ENCODE measurements around the gene FFAR2. TPM values are rescaled to one million over a fixed set of nuclear protein-coding genes. Genes with fewer than 3 reads are reported as not detected.
A peak's percentile ranks its signal among the peaks of the same experiment; 100 is the strongest.

FFAR2 gene
- total RNA-seq, 1 donor from 2014 or later = not detected

DNA sequence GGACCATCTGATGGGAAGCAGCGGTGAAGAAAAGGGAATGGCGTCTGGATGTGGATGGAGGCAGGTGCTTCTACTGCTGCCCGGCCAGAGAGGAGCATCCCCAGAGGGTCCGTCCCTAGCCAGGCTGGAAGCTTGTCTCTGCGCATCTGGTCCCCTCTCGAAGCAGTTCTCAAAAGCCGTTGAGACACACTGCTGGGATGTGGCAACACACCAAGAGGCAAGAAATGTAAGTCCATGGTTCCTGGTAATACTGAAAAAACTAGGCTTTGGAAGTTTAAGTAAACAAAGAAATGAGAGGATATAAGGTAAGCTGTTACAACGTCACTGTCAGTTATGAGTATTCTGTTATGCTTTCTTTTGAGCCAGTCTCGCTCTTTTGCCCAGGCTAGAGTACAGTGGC is 15.1 kb upstream of the FFAR2 start:
- CTCF ChIA-PET = no interaction called here
- intact Hi-C loops (cut with micrococcal nuclease) = no loop called here
- ATAC-seq (ENCODE audit: low read depth) (no peak), DNase-seq (no peak)
- Mint-ChIP-seq H3K9me3 (peaks cover 6% of the 10 kb centered on the region), H3K36me3 (ENCODE audit: low read depth) (no peaks in the 10 kb centered on the region), H3K4me1 (peaks cover 15% of the 10 kb centered on the region), H3K27ac (no peak overlapping the region), H3K4me3 (no peak overlapping the region), H3K27me3 (peaks cover 3% of the 10 kb centered on the region)
- POLR2A ChIA-PET = no interaction called here
- TF ChIP-seq, protein P1, sequence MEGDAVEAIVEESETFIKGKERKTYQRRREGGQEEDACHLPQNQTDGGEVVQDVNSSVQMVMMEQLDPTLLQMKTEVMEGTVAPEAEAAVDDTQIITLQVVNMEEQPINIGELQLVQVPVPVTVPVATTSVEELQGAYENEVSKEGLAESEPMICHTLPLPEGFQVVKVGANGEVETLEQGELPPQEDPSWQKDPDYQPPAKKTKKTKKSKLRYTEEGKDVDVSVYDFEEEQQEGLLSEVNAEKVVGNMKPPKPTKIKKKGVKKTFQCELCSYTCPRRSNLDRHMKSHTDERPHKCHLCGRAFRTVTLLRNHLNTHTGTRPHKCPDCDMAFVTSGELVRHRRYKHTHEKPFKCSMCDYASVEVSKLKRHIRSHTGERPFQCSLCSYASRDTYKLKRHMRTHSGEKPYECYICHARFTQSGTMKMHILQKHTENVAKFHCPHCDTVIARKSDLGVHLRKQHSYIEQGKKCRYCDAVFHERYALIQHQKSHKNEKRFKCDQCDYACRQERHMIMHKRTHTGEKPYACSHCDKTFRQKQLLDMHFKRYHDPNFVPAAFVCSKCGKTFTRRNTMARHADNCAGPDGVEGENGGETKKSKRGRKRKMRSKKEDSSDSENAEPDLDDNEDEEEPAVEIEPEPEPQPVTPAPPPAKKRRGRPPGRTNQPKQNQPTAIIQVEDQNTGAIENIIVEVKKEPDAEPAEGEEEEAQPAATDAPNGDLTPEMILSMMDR (IDR thresholded peaks at IDR 0.05) = no peak

DNA sequence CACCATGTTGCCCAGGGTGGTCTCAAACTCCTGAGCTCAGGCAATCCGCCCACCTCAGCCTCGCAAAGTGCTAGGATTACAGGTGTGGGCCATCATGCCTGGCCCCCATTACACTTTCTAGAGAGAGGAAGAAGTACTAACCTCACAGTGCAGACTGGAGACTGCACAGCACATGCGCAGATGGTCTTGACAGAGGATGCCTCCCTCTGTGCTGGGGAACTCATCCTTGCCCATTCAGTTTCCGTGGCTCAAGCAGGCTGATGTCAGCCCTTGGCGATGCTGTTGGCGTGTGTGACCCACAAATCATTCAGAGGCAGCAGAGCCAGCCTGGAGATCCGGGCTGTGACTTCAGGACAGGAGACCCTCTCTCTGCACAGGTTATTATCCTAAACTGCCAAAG is 14.6 kb upstream of the FFAR2 start:
- no peaks in the 10 kb centered on the region for H3K36me3 Mint-ChIP-seq (ENCODE audit: low read depth)
- peaks cover 17% of the 10 kb centered on the region for H3K4me1 Mint-ChIP-seq
- no peak overlapping the region for H3K27ac Mint-ChIP-seq
- TF ChIP-seq, protein P1 (IDR thresholded peaks at IDR 0.05) = no peak
- H3K27me3 Mint-ChIP-seq = peaks cover 3% of the 10 kb centered on the region
- ATAC-seq (ENCODE audit: low read depth) (no peak), DNase-seq (no peak)
- CTCF ChIA-PET = no interaction called here
- H3K9me3 Mint-ChIP-seq = peaks cover 6% of the 10 kb centered on the region
- intact Hi-C loops (cut with micrococcal nuclease) = no loop called here
- POLR2A ChIA-PET = no interaction called here
- no peak overlapping the region for H3K4me3 Mint-ChIP-seq

DNA sequence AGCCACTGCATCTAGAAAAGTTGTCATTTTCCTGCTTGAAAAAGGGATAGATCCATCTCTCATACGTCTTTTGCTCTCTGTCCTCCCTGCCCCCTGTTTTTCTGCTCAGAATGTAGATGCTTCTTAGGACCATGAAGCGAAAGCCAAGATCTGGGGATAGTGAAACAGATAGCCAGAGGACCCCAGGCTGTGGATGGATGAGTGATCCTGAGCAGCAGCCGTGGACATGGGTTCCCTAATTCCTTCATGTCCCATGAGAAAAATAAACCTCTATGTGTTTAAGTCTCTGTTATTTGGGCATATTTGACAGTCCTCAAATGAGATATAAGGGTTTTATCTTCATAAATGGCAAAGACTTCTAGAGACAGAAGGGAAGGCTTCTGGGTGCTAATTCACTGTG is 12.2 kb upstream of the FFAR2 start:
- CTCF ChIA-PET = no interaction called here
- H3K9me3 Mint-ChIP-seq = peaks cover 6% of the 10 kb centered on the region
- peak overlapping the region; percentile 33 for H3K27ac Mint-ChIP-seq

DNA sequence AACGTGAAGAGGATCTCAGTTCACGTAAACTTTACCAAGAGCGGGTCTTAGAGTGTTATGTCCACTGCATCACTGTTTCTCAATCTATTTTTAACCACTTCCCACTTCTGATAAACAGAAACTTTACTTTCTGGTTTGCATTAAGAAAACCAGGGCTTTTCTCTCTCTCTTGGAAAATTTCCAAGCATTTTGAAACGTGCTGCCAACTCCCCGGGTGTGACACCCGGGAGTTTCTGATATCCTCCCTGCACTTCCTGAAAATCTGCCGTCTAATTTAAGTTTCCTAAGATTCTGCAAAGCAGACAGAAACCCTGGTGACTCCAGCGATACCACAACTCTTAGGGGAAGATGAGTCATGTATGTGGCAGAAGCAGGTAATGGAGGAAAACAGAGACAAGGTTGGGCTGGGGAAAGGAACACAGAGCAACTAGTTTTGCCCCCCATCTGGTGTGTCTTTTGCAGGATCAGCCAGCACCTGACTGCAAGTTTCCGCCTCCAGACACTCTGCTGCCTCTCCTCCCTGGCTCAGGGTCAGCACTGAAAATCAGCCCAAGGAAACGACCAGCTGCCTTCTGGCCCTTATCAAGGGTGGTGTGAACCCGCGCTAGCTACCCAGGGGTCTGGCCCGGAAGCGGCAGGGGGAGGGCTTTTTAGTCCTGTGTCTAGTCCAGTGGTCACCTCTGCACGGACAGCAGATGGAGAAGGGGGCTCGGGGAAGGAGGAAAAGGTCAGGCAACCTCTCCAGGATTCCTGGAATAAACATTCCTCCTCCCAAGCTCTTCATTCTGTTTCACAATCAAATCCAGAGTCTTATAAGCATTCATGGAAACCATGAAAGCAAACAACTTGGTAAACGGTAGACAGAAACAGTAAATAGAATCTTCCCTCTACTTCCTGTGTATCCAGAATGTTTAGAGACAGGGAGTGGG is 11.3 kb upstream of the FFAR2 start:
- intact Hi-C loops (cut with micrococcal nuclease) = no loop called here
- Mint-ChIP-seq H3K36me3 (ENCODE audit: low read depth) (no peaks in the 10 kb centered on the region), H3K27ac (peak overlapping the region; percentile 33), H3K27me3 (no peaks in the 10 kb centered on the region), H3K9me3 (peaks cover 3% of the 10 kb centered on the region), H3K4me1 (peaks cover 30% of the 10 kb centered on the region), H3K4me3 (peak overlapping the region; percentile 58)
- peak; percentile 76 for ATAC-seq (ENCODE audit: low read depth)
- ChIA-PET CTCF (no interaction called here), POLR2A (interaction anchor here (1.0 kb wide), 1 partner anchor 26 kb away, joined by 3 read pairs; no protein-coding TSS in a partner anchor)
- TF ChIP-seq, protein P1 (IDR thresholded peaks at IDR 0.05) = no peak
- DNase-seq = no peak

More for the DNA sequence above, 12.2 kb upstream of the FFAR2 start:
- intact Hi-C loops (cut with micrococcal nuclease) = no loop called here
- H3K4me3 Mint-ChIP-seq = peak overlapping the region; percentile 58
- POLR2A ChIA-PET = no interaction called here
- H3K36me3 Mint-ChIP-seq (ENCODE audit: low read depth) = no peaks in the 10 kb centered on the region
- no peaks in the 10 kb centered on the region for H3K27me3 Mint-ChIP-seq
- peaks cover 25% of the 10 kb centered on the region for H3K4me1 Mint-ChIP-seq
- ATAC-seq (ENCODE audit: low read depth) (no peak), DNase-seq (no peak)
- TF ChIP-seq, protein P1 (IDR thresholded peaks at IDR 0.05) = no peak

DNA sequence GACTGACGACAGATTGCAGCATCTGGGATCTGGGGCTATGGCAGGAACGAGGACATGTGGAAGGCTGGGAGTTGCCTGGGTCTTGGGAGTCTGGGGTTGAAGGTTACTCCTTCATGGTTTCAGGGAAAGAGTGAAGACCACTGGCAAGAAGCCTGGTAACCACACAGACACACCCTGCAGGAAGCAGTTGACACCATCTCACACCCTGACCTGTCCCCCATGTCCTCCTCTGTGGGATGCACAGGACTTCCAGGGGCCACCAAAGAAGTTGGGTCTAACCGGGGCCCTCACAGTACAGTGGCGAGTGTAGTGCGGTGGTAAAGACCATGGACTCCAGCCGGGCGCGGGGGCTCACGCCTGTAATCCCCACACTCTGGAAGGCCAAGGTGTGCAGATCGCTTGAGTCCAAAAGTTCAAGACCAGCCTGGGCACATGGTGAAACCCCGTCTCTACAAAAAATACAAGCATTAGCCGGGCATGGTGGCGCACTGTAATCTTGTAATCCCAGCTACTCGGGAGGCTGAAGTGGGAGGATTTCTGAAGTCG is 10.6 kb upstream of the FFAR2 start:
- Mint-ChIP-seq H3K4me1 (peaks cover 36% of the 10 kb centered on the region), H3K27ac (no peak overlapping the region), H3K36me3 (ENCODE audit: low read depth) (no peaks in the 10 kb centered on the region), H3K27me3 (no peaks in the 10 kb centered on the region), H3K9me3 (no peaks in the 10 kb centered on the region), H3K4me3 (no peak overlapping the region)
- DNase-seq (no peak), ATAC-seq (ENCODE audit: low read depth) (no peak)
- CTCF ChIA-PET = no interaction called here
- TF ChIP-seq, protein P1 (IDR thresholded peaks at IDR 0.05) = no peak
- POLR2A ChIA-PET = interaction anchor here (0.6 to 1.0 kb wide), 2 partner anchors 25 to 157 kb away, joined by 3 read pairs; no protein-coding TSS in a partner anchor
- intact Hi-C loops (cut with micrococcal nuclease) = no loop called here

All from activated B cell treated with CpG ODN at 0.5 μM for 24 hours (primary cell).